GM23338 (cell line): ENCODE data around the gene BMPER. TPM values are rescaled to one million over a fixed set of nuclear protein-coding genes. Genes with fewer than 3 reads are reported as not detected.
A peak's percentile ranks its signal among the peaks of the same experiment; 100 is the strongest.

Experiments
- ATAC-seq: fragments of 200-7000 bp; cut with Tn5 transposase; 3 replicates; pipeline ENCODE4 v1.9.1; 2020
- DNase-seq: peaks from one replicate; pipeline ENCODE4 v3.0.0-alpha.2; 2015; ENCODE audit warnings: low spot score
- H2AFZ ChIP-seq: fragments of 200-600 bp; sonication (generic); 2 replicates; pipeline ENCODE4 v1.8.0; 2016; ENCODE audit warnings: antibody characterized with exemption, mild to moderate bottlenecking, moderate library complexity
- H3F3A ChIP-seq: fragments of 200-600 bp; sonication (generic); replicated peaks from 2 replicates; pipeline ENCODE4 v1.8.0; 2017; ENCODE audit warnings: antibody characterized with exemption, mixed run types, low read depth
- H3K27ac ChIP-seq: fragments of 200-600 bp; sonication (generic); 2 replicates; pipeline ENCODE4 v1.6.1; 2016; ENCODE audit warnings: low read depth
- H3K27me3 ChIP-seq: fragments of 200-600 bp; sonication (generic); 2 replicates; pipeline ENCODE4 v1.8.0; 2016; ENCODE audit warnings: mild to moderate bottlenecking, mixed run types, moderate library complexity; ENCODE audit not compliant: insufficient read depth
- H3K36me3 ChIP-seq: fragments of 200-600 bp; sonication (generic); 2 replicates; pipeline ENCODE4 v1.8.0; 2016; ENCODE audit warnings: mild to moderate bottlenecking; ENCODE audit not compliant: insufficient read depth
- H3K4me1 ChIP-seq: fragments of 200-600 bp; sonication (generic); 2 replicates; pipeline ENCODE4 v1.8.0; 2016; ENCODE audit warnings: mild to moderate bottlenecking, moderate library complexity; ENCODE audit not compliant: insufficient read depth
- H3K4me2 ChIP-seq: fragments of 200-600 bp; sonication (generic); 2 replicates; pipeline ENCODE4 v1.7.1; 2017; ENCODE audit warnings: mixed run types
- H3K4me3 ChIP-seq: fragments of 200-600 bp; sonication (generic); 2 replicates; pipeline ENCODE4 v1.6.1; 2016; ENCODE audit warnings: mixed run types
- H3K79me2 ChIP-seq: fragments of 200-600 bp; sonication (generic); replicated peaks from 2 replicates; pipeline ENCODE4 v1.8.0; 2017; ENCODE audit warnings: mild to moderate bottlenecking; ENCODE audit not compliant: insufficient read depth
- H3K9me2 ChIP-seq: fragments of 200-600 bp; sonication (generic); 2 replicates; pipeline ENCODE4 v1.8.0; 2017; ENCODE audit not compliant: insufficient read depth
- H4K20me1 ChIP-seq: fragments of 200-600 bp; sonication (generic); replicated peaks from 2 replicates; pipeline ENCODE4 v1.8.0; 2017; ENCODE audit warnings: mild to moderate bottlenecking; ENCODE audit not compliant: insufficient read depth
- H3K27ac Mint-ChIP-seq: 2 replicates; pipeline ENCODE4 v1.8.0; 2020; ENCODE audit warnings: inconsistent platforms, mild to moderate bottlenecking, moderate library complexity, mixed read lengths
- H3K27me3 Mint-ChIP-seq: 3 replicates; pipeline ENCODE4 v1.8.0; 2022; ENCODE audit warnings: low read depth, mild to moderate bottlenecking, moderate library complexity, mixed read lengths, inconsistent platforms; ENCODE audit not compliant: insufficient read depth, poor library complexity
- H3K36me3 Mint-ChIP-seq: 3 replicates; pipeline ENCODE4 v1.8.0; 2021; ENCODE audit warnings: low read depth, mild to moderate bottlenecking, inconsistent platforms, moderate library complexity, mixed read lengths
- H3K4me1 Mint-ChIP-seq: 3 replicates; pipeline ENCODE4 v1.8.0; 2020; ENCODE audit warnings: mild to moderate bottlenecking, inconsistent platforms, mixed read lengths
- H3K4me3 Mint-ChIP-seq: 3 replicates; pipeline ENCODE4 v1.8.0; 2021; ENCODE audit warnings: moderate library complexity, mild to moderate bottlenecking, inconsistent platforms, mixed read lengths
- H3K9me3 Mint-ChIP-seq: 3 replicates; pipeline ENCODE4 v1.8.0; 2020; ENCODE audit warnings: moderate library complexity, mild to moderate bottlenecking, inconsistent platforms, mixed read lengths
- CREB1 ChIP-seq: fragments of 250-450 bp; sonication (Bioruptor Pico); IDR thresholded peaks from 2 replicates; pipeline ENCODE4 v1.5.0; 2020; ENCODE audit warnings: low read depth, mild to moderate bottlenecking, moderate library complexity
- JUNB ChIP-seq: IDR thresholded peaks from one replicate; pipeline ENCODE4 v1.6.1; 2016; ENCODE audit warnings: antibody characterized with exemption; ENCODE audit not compliant: unreplicated experiment
- NANOG ChIP-seq: IDR thresholded peaks from 2 replicates; pipeline ENCODE4 v1.6.1; 2016; ENCODE audit warnings: antibody characterized with exemption, borderline replicate concordance
- POLR2AphosphoS5 ChIP-seq: IDR thresholded peaks from 2 replicates; pipeline ENCODE4 v1.6.1; 2016; ENCODE audit warnings: antibody characterized with exemption, low read depth
- STAT1 ChIP-seq: IDR thresholded peaks from one replicate; pipeline ENCODE4 v1.6.1; 2016; ENCODE audit warnings: antibody characterized with exemption; ENCODE audit not compliant: unreplicated experiment
- ZNF114 ChIP-seq: fragments of 250-450 bp; sonication (Bioruptor Pico); IDR thresholded peaks from 2 replicates; pipeline ENCODE4 v1.5.0; 2020; ENCODE audit warnings: mild to moderate bottlenecking, moderate library complexity
- ZNF331 ChIP-seq: fragments of 250-450 bp; sonication (Bioruptor Pico); IDR thresholded peaks from 2 replicates; pipeline ENCODE4 v1.5.0; 2020; ENCODE audit warnings: low read depth, mild to moderate bottlenecking, moderate library complexity
- polyA plus RNA-seq: library from polyadenylated mRNA; unstranded; fragments of >200 nt; fragmentation: Nextera tagmentation; extraction: Ambion mirVana; gene quantifications from 2 replicates; pipeline ENCODE4 v1.2.1, GENCODE V29; 2016
- total RNA-seq: library from RNA; depleted of rRNA; stranded (reverse); fragments of >200 nt; shearing (Covaris generic); gene quantifications from 2 replicates; pipeline ENCODE4 v1.2.3, GENCODE V29; 2014
- TF ChIP-seq, protein P1 (sequence below): fragments of 250-450 bp; sonication (Bioruptor Pico); IDR thresholded peaks from 2 replicates; pipeline ENCODE4 v1.5.0; 2020; ENCODE audit warnings: mild to moderate bottlenecking, moderate library complexity
- TF ChIP-seq, protein P2 (sequence below): IDR thresholded peaks from one replicate; pipeline ENCODE4 v1.6.1; 2018; ENCODE audit warnings: antibody characterized with exemption; ENCODE audit not compliant: unreplicated experiment
- TF ChIP-seq, protein P3 (sequence below): IDR thresholded peaks from 2 replicates; pipeline ENCODE4 v1.6.1; 2016; ENCODE audit warnings: antibody characterized with exemption

Gene BMPER
- total and polyA plus RNA-seq, 2 experiments from 2014 or later, result 0.53 to 1.4 TPM

DNA sequence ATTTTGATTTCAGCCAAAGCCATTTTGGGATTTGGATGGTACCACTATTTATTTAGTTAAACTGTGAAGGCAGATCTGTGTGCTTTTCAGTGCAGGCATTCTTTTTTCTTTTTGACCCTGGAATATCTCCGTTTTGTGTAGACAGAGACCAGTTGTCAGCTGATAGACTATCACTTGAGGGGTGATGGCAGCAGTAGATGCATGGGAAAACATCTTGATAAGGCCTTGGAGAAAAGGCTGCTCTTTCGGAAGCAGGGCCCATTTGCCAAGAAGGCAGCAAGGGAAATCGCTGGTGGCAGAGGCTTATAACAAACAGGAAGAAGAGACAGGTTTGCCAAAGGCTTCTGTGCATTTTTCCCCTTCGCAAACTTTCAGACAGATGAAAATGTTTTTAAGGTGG, 2.6 kb upstream of the BMPER start:
- no peak for ATAC-seq
- no peak for DNase-seq
- H3K27me3 Mint-ChIP-seq, result peaks cover 33% of the 10 kb centered on the region
- Histone ChIP-seq H3K27me3 (peaks cover 50% of the 10 kb centered on the region), H3K4me2 (peak overlapping the region; percentile 74), H3K79me2 (no peaks in the 10 kb centered on the region), H2AFZ (no peak overlapping the region), H3K4me1 (peaks cover 34% of the 10 kb centered on the region), H3K27ac (no peak overlapping the region), H4K20me1 (peaks cover 3% of the 10 kb centered on the region; the same call in 1 of the 2 replicates), H3K4me3 (no peak overlapping the region), H3K9me2 (no peaks in the 10 kb centered on the region), H3F3A (no peaks in the 10 kb centered on the region), H3K36me3 (no peaks in the 10 kb centered on the region)
- no peaks in the 10 kb centered on the region for H3K36me3 Mint-ChIP-seq
- peak overlapping the region; percentile 43 for H3K4me3 Mint-ChIP-seq
- TF ChIP-seq NANOG, result no peak
- TF ChIP-seq, protein P1, sequence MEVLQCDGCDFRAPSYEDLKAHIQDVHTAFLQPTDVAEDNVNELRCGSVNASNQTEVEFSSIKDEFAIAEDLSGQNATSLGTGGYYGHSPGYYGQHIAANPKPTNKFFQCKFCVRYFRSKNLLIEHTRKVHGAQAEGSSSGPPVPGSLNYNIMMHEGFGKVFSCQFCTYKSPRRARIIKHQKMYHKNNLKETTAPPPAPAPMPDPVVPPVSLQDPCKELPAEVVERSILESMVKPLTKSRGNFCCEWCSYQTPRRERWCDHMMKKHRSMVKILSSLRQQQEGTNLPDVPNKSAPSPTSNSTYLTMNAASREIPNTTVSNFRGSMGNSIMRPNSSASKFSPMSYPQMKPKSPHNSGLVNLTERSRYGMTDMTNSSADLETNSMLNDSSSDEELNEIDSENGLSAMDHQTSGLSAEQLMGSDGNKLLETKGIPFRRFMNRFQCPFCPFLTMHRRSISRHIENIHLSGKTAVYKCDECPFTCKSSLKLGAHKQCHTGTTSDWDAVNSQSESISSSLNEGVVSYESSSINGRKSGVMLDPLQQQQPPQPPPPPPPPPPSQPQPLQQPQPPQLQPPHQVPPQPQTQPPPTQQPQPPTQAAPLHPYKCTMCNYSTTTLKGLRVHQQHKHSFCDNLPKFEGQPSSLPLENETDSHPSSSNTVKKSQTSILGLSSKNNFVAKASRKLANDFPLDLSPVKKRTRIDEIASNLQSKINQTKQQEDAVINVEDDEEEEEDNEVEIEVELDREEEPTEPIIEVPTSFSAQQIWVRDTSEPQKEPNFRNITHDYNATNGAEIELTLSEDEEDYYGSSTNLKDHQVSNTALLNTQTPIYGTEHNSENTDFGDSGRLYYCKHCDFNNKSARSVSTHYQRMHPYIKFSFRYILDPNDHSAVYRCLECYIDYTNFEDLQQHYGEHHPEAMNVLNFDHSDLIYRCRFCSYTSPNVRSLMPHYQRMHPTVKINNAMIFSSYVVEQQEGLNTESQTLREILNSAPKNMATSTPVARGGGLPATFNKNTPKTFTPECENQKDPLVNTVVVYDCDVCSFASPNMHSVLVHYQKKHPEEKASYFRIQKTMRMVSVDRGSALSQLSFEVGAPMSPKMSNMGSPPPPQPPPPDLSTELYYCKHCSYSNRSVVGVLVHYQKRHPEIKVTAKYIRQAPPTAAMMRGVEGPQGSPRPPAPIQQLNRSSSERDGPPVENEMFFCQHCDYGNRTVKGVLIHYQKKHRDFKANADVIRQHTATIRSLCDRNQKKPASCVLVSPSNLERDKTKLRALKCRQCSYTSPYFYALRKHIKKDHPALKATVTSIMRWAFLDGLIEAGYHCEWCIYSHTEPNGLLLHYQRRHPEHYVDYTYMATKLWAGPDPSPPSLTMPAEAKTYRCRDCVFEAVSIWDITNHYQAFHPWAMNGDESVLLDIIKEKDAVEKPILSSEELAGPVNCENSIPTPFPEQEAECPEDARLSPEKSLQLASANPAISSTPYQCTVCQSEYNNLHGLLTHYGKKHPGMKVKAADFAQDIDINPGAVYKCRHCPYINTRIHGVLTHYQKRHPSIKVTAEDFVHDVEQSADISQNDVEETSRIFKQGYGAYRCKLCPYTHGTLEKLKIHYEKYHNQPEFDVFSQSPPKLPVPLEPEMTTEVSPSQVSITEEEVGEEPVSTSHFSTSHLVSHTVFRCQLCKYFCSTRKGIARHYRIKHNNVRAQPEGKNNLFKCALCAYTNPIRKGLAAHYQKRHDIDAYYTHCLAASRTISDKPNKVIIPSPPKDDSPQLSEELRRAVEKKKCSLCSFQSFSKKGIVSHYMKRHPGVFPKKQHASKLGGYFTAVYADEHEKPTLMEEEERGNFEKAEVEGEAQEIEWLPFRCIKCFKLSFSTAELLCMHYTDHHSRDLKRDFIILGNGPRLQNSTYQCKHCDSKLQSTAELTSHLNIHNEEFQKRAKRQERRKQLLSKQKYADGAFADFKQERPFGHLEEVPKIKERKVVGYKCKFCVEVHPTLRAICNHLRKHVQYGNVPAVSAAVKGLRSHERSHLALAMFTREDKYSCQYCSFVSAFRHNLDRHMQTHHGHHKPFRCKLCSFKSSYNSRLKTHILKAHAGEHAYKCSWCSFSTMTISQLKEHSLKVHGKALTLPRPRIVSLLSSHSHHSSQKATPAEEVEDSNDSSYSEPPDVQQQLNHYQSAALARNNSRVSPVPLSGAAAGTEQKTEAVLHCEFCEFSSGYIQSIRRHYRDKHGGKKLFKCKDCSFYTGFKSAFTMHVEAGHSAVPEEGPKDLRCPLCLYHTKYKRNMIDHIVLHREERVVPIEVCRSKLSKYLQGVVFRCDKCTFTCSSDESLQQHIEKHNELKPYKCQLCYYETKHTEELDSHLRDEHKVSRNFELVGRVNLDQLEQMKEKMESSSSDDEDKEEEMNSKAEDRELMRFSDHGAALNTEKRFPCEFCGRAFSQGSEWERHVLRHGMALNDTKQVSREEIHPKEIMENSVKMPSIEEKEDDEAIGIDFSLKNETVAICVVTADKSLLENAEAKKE (CRISPR knock-in tag), result no peak
- H3K27ac Mint-ChIP-seq, result no peak overlapping the region
- H3K4me1 Mint-ChIP-seq, result peaks cover 30% of the 10 kb centered on the region
- no peaks in the 10 kb centered on the region; the same call in 2 of the 3 replicates for H3K9me3 Mint-ChIP-seq

DNA sequence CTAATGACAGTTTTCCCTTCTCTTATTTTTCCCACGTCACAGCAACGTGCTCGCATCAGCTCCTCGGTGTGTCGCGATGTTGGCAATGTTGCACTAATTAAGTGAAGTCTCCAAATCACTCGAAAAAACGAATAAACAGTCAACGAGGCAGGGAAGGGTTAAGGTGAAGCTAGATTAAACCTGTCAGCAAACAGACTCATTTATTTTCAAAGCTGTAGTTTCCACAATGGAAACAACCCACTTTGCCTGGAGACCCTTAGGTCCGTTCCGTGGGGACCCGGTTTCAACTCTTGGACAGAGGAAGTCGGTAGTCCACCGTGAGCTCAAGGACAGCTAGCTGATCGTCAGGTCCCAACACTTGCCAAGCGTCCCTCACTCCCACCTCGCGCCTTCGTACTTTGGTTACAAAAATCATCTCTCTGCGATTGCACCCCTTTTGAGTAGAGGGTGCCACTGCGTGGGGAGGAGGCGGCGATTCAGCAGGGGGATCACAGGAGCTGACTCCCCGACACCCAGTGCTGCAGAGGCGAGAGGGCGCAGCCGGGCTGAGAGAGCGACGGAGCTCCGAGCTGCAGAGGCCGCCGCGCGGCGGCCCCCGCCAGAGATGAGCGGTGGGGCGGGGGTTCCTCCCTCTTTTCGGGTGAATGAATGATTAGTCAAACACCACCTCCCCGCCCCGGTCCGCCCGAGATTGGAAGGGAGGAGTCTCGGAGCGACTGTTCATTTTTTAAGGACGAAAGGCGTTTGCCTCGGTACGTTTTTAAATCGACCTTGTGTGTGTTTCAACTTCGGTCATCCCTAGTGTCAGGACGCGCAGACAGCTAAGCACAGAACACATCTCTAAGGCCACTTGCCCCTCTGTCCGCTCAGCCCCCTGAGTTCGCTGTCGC, 1.3 kb upstream of the BMPER start:
- peak; percentile 51 for ATAC-seq
- peaks cover 33% of the 10 kb centered on the region for H3K27me3 Mint-ChIP-seq
- peak overlapping the region; percentile 98 for H2AFZ ChIP-seq
- TF ChIP-seq STAT1 (no peak), NANOG (no peak), POLR2AphosphoS5 (no peak), JUNB (no peak), ZNF114 (CRISPR knock-in tag) (no peak), ZNF331 (no peak), CREB1 (no peak)
- TF ChIP-seq, protein P2, sequence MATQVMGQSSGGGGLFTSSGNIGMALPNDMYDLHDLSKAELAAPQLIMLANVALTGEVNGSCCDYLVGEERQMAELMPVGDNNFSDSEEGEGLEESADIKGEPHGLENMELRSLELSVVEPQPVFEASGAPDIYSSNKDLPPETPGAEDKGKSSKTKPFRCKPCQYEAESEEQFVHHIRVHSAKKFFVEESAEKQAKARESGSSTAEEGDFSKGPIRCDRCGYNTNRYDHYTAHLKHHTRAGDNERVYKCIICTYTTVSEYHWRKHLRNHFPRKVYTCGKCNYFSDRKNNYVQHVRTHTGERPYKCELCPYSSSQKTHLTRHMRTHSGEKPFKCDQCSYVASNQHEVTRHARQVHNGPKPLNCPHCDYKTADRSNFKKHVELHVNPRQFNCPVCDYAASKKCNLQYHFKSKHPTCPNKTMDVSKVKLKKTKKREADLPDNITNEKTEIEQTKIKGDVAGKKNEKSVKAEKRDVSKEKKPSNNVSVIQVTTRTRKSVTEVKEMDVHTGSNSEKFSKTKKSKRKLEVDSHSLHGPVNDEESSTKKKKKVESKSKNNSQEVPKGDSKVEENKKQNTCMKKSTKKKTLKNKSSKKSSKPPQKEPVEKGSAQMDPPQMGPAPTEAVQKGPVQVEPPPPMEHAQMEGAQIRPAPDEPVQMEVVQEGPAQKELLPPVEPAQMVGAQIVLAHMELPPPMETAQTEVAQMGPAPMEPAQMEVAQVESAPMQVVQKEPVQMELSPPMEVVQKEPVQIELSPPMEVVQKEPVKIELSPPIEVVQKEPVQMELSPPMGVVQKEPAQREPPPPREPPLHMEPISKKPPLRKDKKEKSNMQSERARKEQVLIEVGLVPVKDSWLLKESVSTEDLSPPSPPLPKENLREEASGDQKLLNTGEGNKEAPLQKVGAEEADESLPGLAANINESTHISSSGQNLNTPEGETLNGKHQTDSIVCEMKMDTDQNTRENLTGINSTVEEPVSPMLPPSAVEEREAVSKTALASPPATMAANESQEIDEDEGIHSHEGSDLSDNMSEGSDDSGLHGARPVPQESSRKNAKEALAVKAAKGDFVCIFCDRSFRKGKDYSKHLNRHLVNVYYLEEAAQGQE, result no peak
- TF ChIP-seq, protein P3, sequence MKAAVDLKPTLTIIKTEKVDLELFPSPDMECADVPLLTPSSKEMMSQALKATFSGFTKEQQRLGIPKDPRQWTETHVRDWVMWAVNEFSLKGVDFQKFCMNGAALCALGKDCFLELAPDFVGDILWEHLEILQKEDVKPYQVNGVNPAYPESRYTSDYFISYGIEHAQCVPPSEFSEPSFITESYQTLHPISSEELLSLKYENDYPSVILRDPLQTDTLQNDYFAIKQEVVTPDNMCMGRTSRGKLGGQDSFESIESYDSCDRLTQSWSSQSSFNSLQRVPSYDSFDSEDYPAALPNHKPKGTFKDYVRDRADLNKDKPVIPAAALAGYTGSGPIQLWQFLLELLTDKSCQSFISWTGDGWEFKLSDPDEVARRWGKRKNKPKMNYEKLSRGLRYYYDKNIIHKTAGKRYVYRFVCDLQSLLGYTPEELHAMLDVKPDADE, result no peak

More for the DNA sequence above, 1.3 kb upstream of the BMPER start:
- Mint-ChIP-seq H3K4me3 (peak overlapping the region; percentile 86), H3K9me3 (no peaks in the 10 kb centered on the region; the same call in 2 of the 3 replicates), H3K4me1 (peaks cover 28% of the 10 kb centered on the region), H3K27ac (no peak overlapping the region), H3K36me3 (no peaks in the 10 kb centered on the region)
- Histone ChIP-seq H3K27ac (no peak overlapping the region), H3K4me3 (peak overlapping the region; percentile 81), H3K9me2 (no peaks in the 10 kb centered on the region), H3K4me1 (peaks cover 27% of the 10 kb centered on the region), H3K27me3 (peaks cover 58% of the 10 kb centered on the region), H3K36me3 (no peaks in the 10 kb centered on the region), H3K4me2 (peak overlapping the region; percentile 96), H4K20me1 (peaks cover 3% of the 10 kb centered on the region; the same call in 1 of the 2 replicates), H3K79me2 (no peaks in the 10 kb centered on the region), H3F3A (no peaks in the 10 kb centered on the region)
- DNase-seq, result peak; percentile 56
